COR-L47 (cell line): Measurements from ENCODE around the gene OXER1.

Experiments
- DNase-seq: peaks from one replicate; lab custom pipeline; 2025; lab: John Stamatoyannopoulos, UW

The OXER1 gene

DNA sequence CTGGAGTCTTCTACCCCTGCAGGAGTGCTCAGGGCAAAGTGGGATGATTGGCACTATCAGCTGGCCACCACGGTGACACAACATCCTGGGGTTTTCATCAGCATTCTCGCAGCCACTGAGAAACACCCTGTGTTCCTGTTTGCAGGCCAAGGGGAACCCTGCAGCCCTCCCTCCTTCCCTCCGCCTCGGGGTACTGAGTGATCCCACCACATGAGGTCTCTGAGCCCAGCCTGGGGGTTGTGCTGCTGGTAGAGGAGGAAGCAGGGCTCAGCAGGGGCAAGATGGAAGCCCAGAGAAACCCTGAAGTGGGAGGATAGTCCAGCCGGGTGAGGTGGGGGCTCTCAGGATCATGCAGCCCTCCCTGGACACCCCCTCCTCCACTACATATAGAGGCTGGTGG is at the start of gene OXER1:
Gene OXER1, minus strand, starts transcription at position 40 of the 400 bp plus-strand sequence. CDS start 73 bp downstream, outside the sequence.
- no peak for DNase-seq

DNA sequence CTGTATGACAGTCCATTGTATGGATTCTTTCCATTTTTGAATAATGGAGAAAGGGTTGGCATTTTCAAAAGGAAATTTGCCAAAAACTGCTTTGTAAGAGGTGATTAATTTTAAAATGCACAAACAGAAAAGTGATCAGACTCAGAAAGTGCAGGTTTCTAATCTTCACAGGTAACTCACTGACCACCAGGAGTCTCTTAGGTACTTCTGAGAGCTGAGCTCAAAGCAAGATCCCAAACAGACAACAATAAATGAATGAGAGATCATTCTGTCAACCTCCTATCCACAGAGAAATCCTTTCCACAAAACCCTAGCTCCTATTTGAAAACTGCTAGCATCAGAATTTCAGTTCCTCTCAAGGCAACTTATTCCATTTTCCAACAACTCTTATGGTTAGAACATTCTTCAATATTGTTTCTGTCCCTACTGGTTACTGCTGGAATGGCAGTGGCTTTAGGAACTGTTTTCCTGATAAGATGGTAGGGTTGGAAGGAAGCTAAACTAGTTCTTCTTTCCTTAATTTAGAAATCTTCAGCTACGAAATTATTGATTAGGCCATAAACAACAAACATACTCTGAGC is 49.1 kb upstream of the OXER1 start:
- DNase-seq: peak; percentile 5

DNA sequence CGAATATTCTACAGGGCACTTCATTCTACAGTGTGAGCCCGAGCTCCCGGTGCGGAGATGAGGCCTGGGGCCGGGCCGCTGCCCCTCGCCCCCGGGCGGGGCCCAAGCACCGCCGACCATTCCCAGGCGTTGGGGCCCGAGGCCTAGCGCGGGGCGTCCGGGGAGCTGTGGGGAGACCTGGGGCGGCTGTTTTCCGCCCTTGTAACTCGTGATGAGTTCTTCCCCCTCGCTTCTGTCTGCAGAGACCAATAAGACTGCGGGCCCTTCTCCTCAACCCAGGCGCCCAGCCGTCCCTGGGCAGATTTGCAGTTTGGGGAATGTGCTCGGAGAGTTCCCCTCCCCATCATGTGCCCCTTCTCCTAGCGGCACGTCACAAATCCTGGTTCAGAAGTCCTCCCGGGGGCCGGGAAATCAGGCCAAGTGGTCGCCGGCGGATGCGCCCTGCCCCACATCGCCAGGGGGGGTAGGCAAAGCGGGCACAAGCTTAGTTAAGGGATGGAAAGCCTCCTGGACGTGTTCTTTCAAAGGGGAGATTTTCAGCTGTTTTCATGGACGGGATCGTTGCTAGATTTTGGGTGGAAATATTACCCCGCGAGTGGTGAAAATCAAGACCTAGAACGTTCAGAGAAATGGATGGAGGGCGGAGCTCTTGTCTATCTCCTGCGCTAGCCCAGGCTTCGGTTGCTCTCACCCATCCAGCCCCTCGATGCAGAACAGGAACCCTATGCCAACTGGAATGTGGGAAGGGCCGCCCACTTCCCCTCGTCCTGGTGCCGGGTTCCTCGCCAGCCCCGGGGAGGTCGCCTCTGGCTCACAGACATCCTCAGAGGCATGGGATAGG is 47.3 kb upstream of the OXER1 start:
- peak; percentile 50 for DNase-seq

DNA sequence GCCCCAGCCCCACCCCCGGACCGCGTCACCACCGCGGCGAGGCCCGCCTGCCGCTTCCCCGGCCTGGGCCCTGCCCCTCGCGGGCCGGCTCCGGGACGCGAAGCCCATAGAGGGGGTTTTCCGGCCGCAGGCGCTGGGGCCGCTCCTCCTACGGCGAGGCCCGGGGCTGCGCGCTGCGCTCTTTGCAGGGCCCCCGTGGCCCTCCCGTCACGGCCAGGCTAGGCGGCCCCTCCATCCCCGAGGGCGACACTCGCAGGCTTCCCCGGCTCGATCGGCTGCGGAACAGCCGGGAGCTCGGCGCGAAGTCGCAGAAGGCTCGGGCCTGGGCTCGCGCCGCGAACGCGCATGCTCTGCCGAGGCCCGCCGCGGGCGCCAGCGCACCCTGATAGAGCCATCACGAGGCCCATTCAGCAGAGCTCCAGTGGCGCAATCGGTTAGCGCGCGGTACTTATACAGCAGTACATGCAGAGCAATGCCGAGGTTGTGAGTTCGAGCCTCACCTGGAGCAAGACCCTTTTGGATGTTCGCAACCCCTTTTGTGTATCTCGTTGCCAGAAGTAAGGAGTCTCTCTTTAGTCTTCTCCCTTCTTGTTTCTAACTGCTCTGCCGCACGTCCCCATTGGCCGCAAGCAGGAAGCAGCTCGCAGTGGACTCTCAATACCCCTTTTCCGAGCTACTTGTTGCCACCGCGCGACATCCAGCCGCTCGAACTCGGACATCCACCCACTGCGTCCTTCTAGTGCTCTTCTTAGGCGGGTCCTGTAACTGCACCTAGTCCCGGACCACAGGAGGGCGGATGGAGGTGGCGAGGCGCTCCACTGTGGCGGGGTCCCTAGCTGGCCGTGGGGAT is 46.4 kb upstream of the OXER1 start:
- DNase-seq: peak; percentile 93

DNA sequence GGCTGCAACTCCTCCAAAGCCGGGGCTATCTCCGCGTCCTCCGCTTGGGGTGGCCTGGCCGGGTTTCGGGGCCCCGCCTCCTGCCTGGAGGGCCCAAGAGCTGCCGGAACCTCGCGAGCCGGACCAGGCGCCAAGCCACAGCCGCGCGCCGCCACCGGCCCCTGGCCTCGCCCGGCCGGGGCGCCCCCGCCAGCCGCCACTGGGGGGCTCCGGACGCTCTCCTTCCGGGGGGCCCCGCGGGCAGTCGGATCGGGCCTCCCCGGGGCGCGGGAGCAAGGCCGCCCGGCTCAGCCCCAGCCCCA is 45.8 kb upstream of the OXER1 start:
- DNase-seq: no peak

DNA sequence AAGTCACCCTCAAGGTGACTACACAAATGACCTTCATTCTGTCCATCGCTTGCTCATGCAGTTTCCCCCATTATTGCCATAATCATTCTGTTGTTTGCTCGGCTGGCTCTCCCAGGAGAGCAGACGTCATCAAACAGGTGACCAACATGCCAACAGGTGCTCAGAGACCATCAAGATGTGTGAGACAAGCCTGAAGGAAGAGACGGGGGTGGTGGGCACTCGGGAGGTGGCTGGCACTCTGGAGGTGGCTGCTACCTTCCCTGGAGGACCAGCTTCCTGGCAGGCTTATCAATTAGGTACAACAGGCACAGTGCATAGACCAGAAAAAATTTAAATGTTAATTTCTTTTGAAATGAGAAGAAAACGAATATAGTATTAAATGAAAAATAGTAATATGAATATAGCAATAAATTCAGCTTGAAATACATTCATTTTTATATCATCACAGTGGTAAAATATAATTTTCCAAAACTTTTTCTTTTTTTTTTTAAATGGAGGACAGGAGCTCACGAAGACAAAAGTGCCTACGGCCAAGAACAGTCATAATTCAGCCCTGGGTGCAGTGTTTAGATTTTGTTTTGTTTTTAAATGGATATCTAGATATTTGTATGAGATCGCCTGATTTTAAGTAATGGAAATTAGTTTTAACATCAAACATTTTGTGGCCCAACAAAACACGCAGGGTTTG is 45.3 kb upstream of the OXER1 start:
- DNase-seq: peak; percentile 47

DNA sequence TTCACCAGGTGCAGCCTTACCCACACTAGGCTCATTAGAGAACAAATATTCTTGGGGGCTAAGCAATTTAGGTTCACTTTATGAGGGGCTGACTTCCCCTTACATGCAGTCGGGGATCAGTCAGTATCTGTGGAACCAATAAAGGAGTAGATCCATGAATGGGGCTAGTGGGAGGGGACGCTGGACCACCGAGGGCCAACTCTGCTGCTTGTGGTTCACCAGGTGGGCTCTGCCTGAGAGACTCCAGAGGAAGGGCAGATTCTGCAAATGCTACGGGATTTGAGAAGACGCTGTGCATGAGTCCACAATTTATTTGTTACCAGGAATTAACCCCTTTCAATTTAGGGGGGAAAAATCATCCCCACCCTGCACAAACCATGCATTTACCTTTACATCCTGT is 44.4 kb upstream of the OXER1 start:
- no peak for DNase-seq

DNA sequence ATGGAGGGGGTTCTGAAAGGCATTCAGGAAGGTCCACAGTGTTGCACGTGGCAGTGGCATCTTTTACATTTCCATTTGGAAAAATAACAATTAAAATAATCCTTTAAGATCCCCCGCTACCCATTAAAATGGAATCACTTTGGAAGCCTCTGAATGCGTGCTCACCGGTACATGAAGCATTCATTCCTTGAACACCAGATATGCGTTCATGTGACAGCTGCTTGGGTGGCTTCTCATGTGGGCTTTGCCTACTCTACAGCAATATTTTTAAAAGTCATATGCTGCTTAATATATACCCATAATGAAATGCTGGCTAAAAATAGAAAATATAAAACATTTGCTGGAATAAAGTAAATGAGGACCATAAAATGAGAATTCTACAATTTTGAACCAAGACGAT is 42.9 kb upstream of the OXER1 start:
- DNase-seq: no peak

- no peak for DNase-seq
These were observed 41.0 kb upstream of the OXER1 start for GRCh38 chr2:42804891-42805290.

DNA sequence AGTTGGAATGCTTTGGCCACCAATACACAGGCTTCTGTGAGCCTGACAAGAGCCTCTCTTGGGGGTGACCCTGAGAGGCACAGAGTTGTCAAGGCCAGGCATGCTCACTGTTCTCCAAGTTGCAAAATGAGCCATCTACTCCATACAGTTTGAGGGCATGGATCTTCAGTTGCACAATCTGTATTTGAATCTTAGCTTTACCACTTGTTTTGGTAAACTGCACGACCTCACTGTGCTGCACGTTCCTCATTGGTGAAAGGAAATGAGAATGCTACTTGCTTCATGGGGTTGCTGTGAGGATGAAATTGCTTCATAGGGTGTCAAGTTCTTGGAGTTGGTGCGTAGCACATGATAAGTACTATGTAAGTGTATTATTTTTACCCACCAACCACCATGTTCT is 40.4 kb upstream of the OXER1 start:
- no peak for DNase-seq

GRCh38 chr2:42802150-42802549 is 38.2 kb upstream of the OXER1 start:
- no peak for DNase-seq

DNA sequence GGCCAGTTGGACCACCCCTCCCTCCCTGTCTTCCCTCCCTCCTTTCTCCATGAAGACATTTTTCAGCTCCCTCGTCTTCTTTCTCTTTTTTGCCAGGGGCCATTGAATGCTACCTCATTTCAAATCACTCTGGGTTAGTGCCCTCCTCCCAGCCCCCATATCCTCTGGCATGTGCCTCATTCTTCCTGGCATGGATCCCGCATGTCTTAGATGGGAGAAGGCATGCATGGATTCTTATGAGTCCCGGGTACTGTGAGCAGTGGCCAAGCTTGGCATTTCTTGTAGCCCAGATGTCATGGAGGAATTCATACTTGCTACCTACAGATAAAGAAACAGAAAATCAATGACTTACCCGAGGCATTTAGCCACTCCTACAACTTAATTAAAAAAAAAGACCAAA is 37.4 kb upstream of the OXER1 start:
- no peak for DNase-seq

DNA sequence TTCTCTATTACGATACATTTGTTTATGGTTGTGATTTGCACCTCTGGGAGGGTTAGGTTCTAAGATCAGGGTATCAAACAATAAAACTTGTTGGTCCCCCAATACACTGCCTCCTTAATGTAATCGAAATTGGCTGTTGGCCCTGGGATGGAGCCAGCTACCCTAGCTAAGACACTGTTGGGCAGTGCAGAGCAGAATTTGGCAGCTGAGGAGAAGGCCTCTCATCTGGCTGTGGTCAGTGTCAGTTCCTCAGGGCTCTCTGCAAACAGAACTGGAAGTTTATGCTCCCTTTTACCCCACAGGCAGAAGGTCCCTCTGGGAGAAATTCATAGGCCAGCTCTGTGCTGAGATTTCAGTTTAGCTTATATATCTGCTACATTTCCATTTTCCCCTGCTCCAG is 37.0 kb upstream of the OXER1 start:
- no peak for DNase-seq

DNA sequence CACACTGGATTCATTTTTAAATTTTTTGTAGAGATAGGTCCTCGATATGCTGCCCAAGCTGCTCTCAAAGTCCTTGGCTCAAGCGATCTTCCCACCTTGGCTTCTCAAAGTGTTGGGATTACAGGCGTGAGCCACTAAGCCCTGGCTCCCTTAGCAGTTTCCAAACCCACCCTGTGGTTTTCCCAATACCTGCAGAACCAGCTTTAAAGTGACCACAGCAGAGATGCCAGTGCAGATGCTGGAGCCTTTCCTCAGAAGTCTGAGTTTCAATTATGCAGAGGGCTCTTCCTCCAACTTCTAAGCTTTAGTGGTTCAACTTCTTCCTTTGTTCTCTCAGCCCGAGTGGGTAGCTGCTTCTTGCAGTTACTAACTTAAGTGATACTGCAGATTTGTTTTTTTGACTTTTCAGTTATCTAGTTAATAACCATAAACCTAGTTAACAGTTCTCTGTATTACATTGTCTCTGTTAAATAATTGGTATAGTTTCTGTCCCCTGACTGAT is 36.6 kb upstream of the OXER1 start:
- no peak for DNase-seq

DNA sequence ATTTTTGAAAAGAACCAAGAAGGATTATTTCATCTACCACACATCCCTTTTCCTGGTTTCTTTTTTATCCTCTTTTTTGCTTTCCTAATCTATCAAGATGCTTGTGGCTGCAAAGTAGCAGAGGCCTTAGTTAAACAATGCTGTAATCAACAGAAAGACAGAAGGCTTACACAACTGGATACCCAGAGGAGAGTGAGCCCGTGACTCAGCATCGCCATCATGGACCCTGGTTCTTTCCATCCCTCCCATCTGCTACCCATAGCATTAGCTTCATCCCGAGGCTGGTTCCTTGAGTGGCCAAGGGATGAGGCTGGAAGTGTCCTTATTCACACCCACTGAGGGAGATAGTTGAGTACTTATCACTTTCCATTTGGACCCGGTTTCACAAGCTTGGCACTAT is 35.9 kb upstream of the OXER1 start:
- DNase-seq: no peak

DNA sequence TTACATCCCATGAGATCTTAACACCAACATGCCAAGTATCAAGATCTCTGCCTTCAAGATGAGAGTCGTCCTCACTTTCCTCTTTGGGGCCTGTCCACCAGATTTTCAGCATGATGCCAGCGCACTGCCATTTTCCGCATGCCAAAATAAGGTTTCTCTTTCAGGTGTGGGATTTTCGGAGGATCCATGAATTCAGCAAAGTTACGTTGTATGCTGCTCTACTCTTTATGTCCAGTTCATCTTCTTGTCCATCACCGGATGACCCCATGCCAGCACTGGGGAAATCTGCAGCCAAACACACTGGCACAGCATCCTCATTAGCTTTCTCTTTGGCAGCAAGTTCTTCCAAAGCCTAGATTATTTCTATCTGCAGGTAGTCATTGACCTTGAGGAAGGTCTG is 33.3 kb upstream of the OXER1 start:
- DNase-seq: no peak

- DNase-seq: no peak
These were observed 32.7 kb upstream of the OXER1 start for GRCh38 chr2:42796427-42797248.

- DNase-seq: no peak
These were observed 31.9 kb upstream of the OXER1 start for GRCh38 chr2:42795841-42796301.

DNA sequence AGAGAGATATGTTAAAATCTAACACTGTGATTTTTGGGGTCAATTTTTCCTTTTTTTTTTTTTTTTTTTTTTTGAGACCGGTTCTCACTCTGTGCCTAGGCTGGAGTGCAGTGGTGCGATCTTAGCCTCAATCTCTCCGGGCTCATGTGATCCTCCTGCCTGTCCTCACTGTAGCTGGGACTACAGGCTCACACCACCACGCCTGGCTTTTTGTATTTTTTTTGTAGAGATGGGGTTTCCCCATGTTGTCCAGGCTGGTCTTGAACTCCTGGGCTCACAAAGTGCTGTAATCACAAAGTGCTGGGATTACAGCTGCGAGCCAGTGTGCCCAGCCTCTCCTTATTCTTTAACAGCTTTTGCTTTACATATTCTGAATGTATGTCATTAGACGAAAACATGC is 31.3 kb upstream of the OXER1 start:
- no peak for DNase-seq

- DNase-seq: no peak
These were observed 30.5 kb upstream of the OXER1 start for GRCh38 chr2:42794271-42795046.
